Psoas muscle (tissue), 8 donors: Measurements from ENCODE around the gene FNDC1. TPM values are rescaled to one million over a fixed set of nuclear protein-coding genes. Genes with fewer than 3 reads are reported as not detected.

Experiments used
- ATAC-seq, 4 donors: fragments of 200-7000 bp; cut with Tn5 transposase; one replicate each; pipeline ENCODE4 v1.9.1; 2020; ENCODE audit warnings: moderate library complexity in 3 of 4, mild to moderate bottlenecking in 2 of 4
- DNase-seq, 2 donors: peaks; one replicate each; pipeline ENCODE4 v3.0.0-alpha.2; 2020
- H3K27ac ChIP-seq: fragments of 200-600 bp; one replicate; pipeline ENCODE4 v1.8.0; 2022
- H3K27me3 ChIP-seq, 3 donors: fragments of 200-600 bp in 1 of 3; one replicate each; pipeline versions ENCODE4 v1.6.1 to v1.8.0; 2013 to 2022; ENCODE audit warnings: low read length in 2 of 3, mild to moderate bottlenecking in 2 of 3, moderate library complexity in 1 of 3; ENCODE audit not compliant: insufficient read depth in 3 of 3
- H3K36me3 ChIP-seq, 2 donors: fragments of 200-600 bp in 1 of 2; one replicate each; pipeline versions ENCODE4 v1.6.1 to v1.8.0; 2013 to 2022; ENCODE audit warnings: low read depth in 1 of 2, mild to moderate bottlenecking in 1 of 2, moderate library complexity in 1 of 2; ENCODE audit not compliant: insufficient read depth in 1 of 2
- H3K4me1 ChIP-seq: fragments of 200-600 bp; one replicate; pipeline ENCODE4 v1.8.0; 2022
- H3K4me3 ChIP-seq: fragments of 200-600 bp; one replicate; pipeline ENCODE4 v1.8.0; 2022; ENCODE audit warnings: mild to moderate bottlenecking
- H3K9me3 ChIP-seq: fragments of 200-600 bp; one replicate; pipeline ENCODE4 v1.8.0; 2022
- CTCF ChIP-seq: fragments of 200-600 bp; IDR thresholded peaks from one replicate; pipeline ENCODE4 v1.8.0; 2022; ENCODE audit warnings: antibody characterized with exemption
- WGBS, 3 donors: extraction: QIAGEN DNeasy Blood & Tissue Kit; methylation state at CpG; one replicate each; pipeline versions ENCODE4 v1.1.6 to v1.1.7; 2013; 5-methylcytosine and 5-hydroxymethylcytosine counted together
- intact Hi-C, 2 donors: fragments of 100-400 bp; cut with DNase I; formaldehyde crosslinking; loops; one replicate each; pipeline versions ENCODE4 v1.11.0 to v1.14.2; 2022
- polyA plus RNA-seq, 3 donors: library from polyadenylated mRNA; stranded (reverse); fragments of 200-250 nt; gene quantifications; one replicate each; pipeline ENCODE4 v1.2.3, GENCODE V29; 2013
- total RNA-seq, 4 donors: library from RNA; stranded (reverse); fragmentation: NEBNext Ultra II Directional in 2 of 4; extraction: Animal tissue kit (Norgen Biotek cat#: 25700) in 2 of 4; gene quantifications; one replicate each; pipeline versions ENCODE4 v1.2.1 to v1.2.4, GENCODE V29; 2021 to 2023
- donor health status: healthy with polysubstance abuse.
- donor health status: DM: no; HTN: no; CAD: no; lungs with moderate emphysema.
- donor health status: Bipolar disorder and iron deficiency.
- donor health status: healthy.
- donor health status: DM: yes; HTN: yes; CAD: no.
- donor health status: DM: no; HTN: no; CAD: no.
- donor health status: DM: no; HTN: no; CAD: no.
- donor health status: DM: yes; HTN: yes; CAD: no.

The FNDC1 gene
- total and polyA plus RNA-seq, 7 donors, result 0.06 to 0.99 (median 0.29) TPM

- ATAC-seq, result no peak
- Histone ChIP-seq H3K4me3 (no peak overlapping the region), H3K36me3 (no peaks in the 10 kb centered on the region), H3K27ac (no peak overlapping the region), H3K9me3 (no peaks in the 10 kb centered on the region), H3K27me3 (peaks cover 0 to 5% (median 5%) of the 10 kb centered on the region in 3 donors), H3K4me1 (no peaks in the 10 kb centered on the region)
- no peak for DNase-seq
- intact Hi-C loops, result no loop called here
- TF ChIP-seq CTCF, result no peak
- 52 to 89% (median 87%) methylated on average over 3 of the region's 3 CpGs for WGBS, 3 donors
Measured at GRCh38 chr6:159161839-159162238, 7.4 kb upstream of the FNDC1 start.

- H3K27me3 ChIP-seq, result peaks cover 0 to 18% (median 15%) of the 10 kb centered on the region in 3 donors
- H3K4me1 ChIP-seq, result no peaks in the 10 kb centered on the region
- H3K4me3 ChIP-seq, result no peak overlapping the region
- intact Hi-C loops, result no loop called here
- no peaks in the 10 kb centered on the region for H3K36me3 ChIP-seq
- no peaks in the 10 kb centered on the region for H3K9me3 ChIP-seq
- no peak for TF ChIP-seq CTCF
- H3K27ac ChIP-seq, result no peak overlapping the region
- 28 to 43% (median 32%) methylated on average over 5 of the region's 5 CpGs for WGBS, 3 donors
- ATAC-seq (no peak), DNase-seq (no peak)
Measured at GRCh38 chr6:159163901-159164370, 5.3 kb upstream of the FNDC1 start.

- Histone ChIP-seq H3K27ac (no peak overlapping the region), H3K36me3 (no peaks in the 10 kb centered on the region)
Measured at GRCh38 chr6:159168536-159169192, 536 bp upstream of the FNDC1 start.

GRCh38 chr6:159169557-159170332 lies 545 bp downstream of the FNDC1 start:
- peaks cover 6 to 63% (median 19%) of the 10 kb centered on the region in 3 donors for H3K27me3 ChIP-seq
- intact Hi-C loops, result loop anchor here (5.0 to 10.0 kb wide), 2 partner anchors 485 to 488 kb away; no protein-coding TSS in a partner anchor
- WGBS, 3 donors, result 0 to 1% (median 1%) methylated on average over 52 to 87 of the region's 87 CpGs
- no peaks in the 10 kb centered on the region for H3K4me1 ChIP-seq
- no peak overlapping the region for H3K27ac ChIP-seq
- H3K4me3 ChIP-seq, result peak overlapping the region; percentile 52
- no peak for TF ChIP-seq CTCF
- DNase-seq, result peak in 1 of 2 donors; percentile 24
- peak in 3 of 4 donors; percentile 38 to 48 (median 38) for ATAC-seq
- no peaks in the 10 kb centered on the region for H3K9me3 ChIP-seq
- H3K36me3 ChIP-seq, result no peaks in the 10 kb centered on the region

More at GRCh38 chr6:159168536-159169192, 536 bp upstream of the FNDC1 start:
- peak; percentile 50 to 60 for DNase-seq
- H3K4me1 ChIP-seq, result no peaks in the 10 kb centered on the region
- intact Hi-C loops, result no loop called here
- peak; percentile 8 for TF ChIP-seq CTCF
- peak in 1 of 4 donors; percentile 50 for ATAC-seq
- H3K4me3 ChIP-seq, result peak overlapping the region; percentile 43
- peaks cover 3 to 56% (median 19%) of the 10 kb centered on the region in 3 donors for H3K27me3 ChIP-seq
- no peaks in the 10 kb centered on the region for H3K9me3 ChIP-seq
- WGBS, 3 donors, result 38 to 50% (median 49%) methylated on average over 36 to 43 of the region's 43 CpGs
